GM19452 (cell line): ENCODE results near the gene CRTC1.

ENCODE experiments used
- ATAC-seq: cut with Tn5 transposase; IDR thresholded peaks from one replicate; pipeline ENCODE4 v1.9.1; 2021; ENCODE audit not compliant: unreplicated experiment

The CRTC1 gene

GRCh38 chr19:18699403-18700054, 16.0 kb downstream of the CRTC1 start:
- no peak for ATAC-seq

GRCh38 chr19:18700501-18701249, 17.2 kb downstream of the CRTC1 start:
- peak; percentile 66 for ATAC-seq

- ATAC-seq: peak; percentile 24
These were observed 17.7 kb downstream of the CRTC1 start for GRCh38 chr19:18701250-18701608.

GRCh38 chr19:18704054-18704453, 20.6 kb downstream of the CRTC1 start:
- ATAC-seq: no peak

GRCh38 chr19:18704971-18705370, 21.5 kb downstream of the CRTC1 start:
- ATAC-seq: no peak

GRCh38 chr19:18708452-18709231, 25.2 kb downstream of the CRTC1 start:
- ATAC-seq: no peak

- ATAC-seq: no peak
These were observed 26.1 kb downstream of the CRTC1 start for GRCh38 chr19:18709546-18709945.

GRCh38 chr19:18710186-18710585, 26.7 kb downstream of the CRTC1 start:
- no peak for ATAC-seq

GRCh38 chr19:18710996-18711751, 27.7 kb downstream of the CRTC1 start:
- no peak for ATAC-seq

GRCh38 chr19:18711893-18712292, 28.4 kb downstream of the CRTC1 start:
- ATAC-seq: no peak

- ATAC-seq: no peak
These were observed 29.5 kb downstream of the CRTC1 start for GRCh38 chr19:18712981-18713380.

GRCh38 chr19:18713550-18714117, 30.2 kb downstream of the CRTC1 start:
- ATAC-seq: no peak

GRCh38 chr19:18715416-18715815, 31.9 kb downstream of the CRTC1 start:
- ATAC-seq: no peak

- no peak for ATAC-seq
These were observed 33.4 kb downstream of the CRTC1 start for GRCh38 chr19:18716857-18717256.

- ATAC-seq: no peak
These were observed 34.1 kb downstream of the CRTC1 start for GRCh38 chr19:18717601-18718000.

- no peak for ATAC-seq
These were observed 34.6 kb downstream of the CRTC1 start for GRCh38 chr19:18718015-18718526.

- ATAC-seq: no peak
These were observed 35.5 kb downstream of the CRTC1 start for GRCh38 chr19:18718846-18719458.

- no peak for ATAC-seq
These were observed 36.1 kb downstream of the CRTC1 start for GRCh38 chr19:18719541-18719940.

- no peak for ATAC-seq
These were observed 40.4 kb downstream of the CRTC1 start for GRCh38 chr19:18723871-18724377.
